HepG2 (cell line): ENCODE results near the gene PRSS8. TPM values are rescaled to one million over a fixed set of nuclear protein-coding genes. Genes with fewer than 3 reads are reported as not detected.

Source experiments
- GTF2F1 ChIP-seq: fragments of 150-350 bp; IDR thresholded peaks from 2 replicates; pipeline ENCODE4 v1.6.1; 2014; ENCODE audit warnings: low read length
- JARID2 ChIP-seq: sonication (generic); formaldehyde crosslinking; IDR thresholded peaks from 2 replicates; pipeline ENCODE4 v1.8.1; 2023; ENCODE audit warnings: missing genetic modification reagents, inconsistent platforms; ENCODE audit not compliant: insufficient replicate concordance
- KDM5B ChIP-seq: sonication (generic); formaldehyde crosslinking; IDR thresholded peaks from 2 replicates; pipeline ENCODE4 v1.4.0; 2020; ENCODE audit warnings: missing genetic modification reagents, mild to moderate bottlenecking, borderline replicate concordance
- POGZ ChIP-seq: sonication (generic); formaldehyde crosslinking; IDR thresholded peaks from 2 replicates; pipeline ENCODE4 v1.4.0; 2020; ENCODE audit warnings: mild to moderate bottlenecking, missing genetic modification reagents
- POLR2G ChIP-seq: fragments of 200-400 bp; formaldehyde crosslinking; IDR thresholded peaks from 2 replicates; pipeline ENCODE4 v1.6.1; 2018; ENCODE audit warnings: mild to moderate bottlenecking, low read depth, low read length, moderate library complexity
- RORA ChIP-seq: sonication (generic); formaldehyde crosslinking; IDR thresholded peaks from 2 replicates; pipeline ENCODE4 v1.5.0; 2020; ENCODE audit warnings: mild to moderate bottlenecking, missing genetic modification reagents, moderate library complexity
- SRF ChIP-seq: IDR thresholded peaks from 2 replicates; pipeline ENCODE4 v1.6.1; 2011; ENCODE audit warnings: mild to moderate bottlenecking, low read depth, low read length, moderate library complexity
- TCF12 ChIP-seq, 2 experiments: fragments of 450-650 bp in 1 of 2; sonication (generic) in 1 of 2; formaldehyde crosslinking in 1 of 2; IDR thresholded peaks; 2 replicates each; pipeline versions ENCODE4 v1.6.1 to v1.8.0; 2017 to 2022; ENCODE audit warnings: antibody characterized with exemption in 1 of 2, mild to moderate bottlenecking in 1 of 2, missing genetic modification reagents in 1 of 2, moderate library complexity in 1 of 2
- XBP1 ChIP-seq: sonication (generic); formaldehyde crosslinking; IDR thresholded peaks from 2 replicates; pipeline ENCODE4 v1.5.0; 2020; ENCODE audit warnings: missing genetic modification reagents
- ZNF180 ChIP-seq: sonication (generic); formaldehyde crosslinking; IDR thresholded peaks from 2 replicates; pipeline ENCODE4 v1.4.0; 2020; ENCODE audit warnings: low read depth, missing genetic modification reagents, borderline replicate concordance
- ZNF205 ChIP-seq: IDR thresholded peaks from 2 replicates; pipeline ENCODE4 v1.6.1; 2018; ENCODE audit warnings: missing biosample characterization, missing genetic modification reagents
- ZNF253 ChIP-seq: sonication (generic); formaldehyde crosslinking; IDR thresholded peaks from 2 replicates; pipeline ENCODE4 v1.8.0; 2022; ENCODE audit warnings: mild to moderate bottlenecking, missing genetic modification reagents, borderline replicate concordance
- polyA plus RNA-seq, 8 experiments: library from polyadenylated mRNA; depleted of rRNA in 3 of 8; stranded (reverse) in 7 of 8; unstranded in 1 of 8; fragments of >200 nt; fragmentation: Illumina TruSeq in 4 of 8; extraction: Trizol in 4 of 8; gene quantifications; 2 replicates each; pipeline versions ENCODE4 v1.2.1 to v1.2.3, GENCODE V29; 2011 to 2016; ENCODE audit warnings: low read depth in 4 of 8, missing spikeins in 1 of 8, mixed read lengths in 1 of 8; ENCODE audit not compliant: insufficient read depth in 1 of 8
- total RNA-seq, 5 experiments: library from RNA; depleted of rRNA; stranded (reverse); fragments of >200 nt; fragmentation: Illumina TruSeq; extraction: Trizol; gene quantifications; 2 replicates each; pipeline ENCODE4 v1.2.3, GENCODE V29; 2016; ENCODE audit warnings: low read depth in 1 of 5
- TF ChIP-seq, protein P1 (sequence below): sonication (generic); formaldehyde crosslinking; IDR thresholded peaks from 2 replicates; pipeline ENCODE4 v1.5.0; 2020; ENCODE audit warnings: missing genetic modification reagents
- TF ChIP-seq, protein P2 (sequence below): sonication (generic); formaldehyde crosslinking; IDR thresholded peaks from 2 replicates; pipeline ENCODE4 v1.4.0; 2020; ENCODE audit warnings: missing genetic modification reagents
- TF ChIP-seq, protein P3 (sequence below): IDR thresholded peaks from 2 replicates; pipeline ENCODE4 v1.6.1; 2016; ENCODE audit warnings: low read depth, control low read depth
- TF ChIP-seq, protein P4 (sequence below): conservative IDR thresholded peaks from 2 replicates; pipeline ENCODE4 v1.6.1; 2018; ENCODE audit warnings: missing genetic modification reagents

The PRSS8 gene
- total and polyA plus RNA-seq, 2 of the 13 experiments (the other 11 are each of a cell fraction or from before 2014, with no cell fraction given), result 2.6 to 7.2 TPM

DNA sequence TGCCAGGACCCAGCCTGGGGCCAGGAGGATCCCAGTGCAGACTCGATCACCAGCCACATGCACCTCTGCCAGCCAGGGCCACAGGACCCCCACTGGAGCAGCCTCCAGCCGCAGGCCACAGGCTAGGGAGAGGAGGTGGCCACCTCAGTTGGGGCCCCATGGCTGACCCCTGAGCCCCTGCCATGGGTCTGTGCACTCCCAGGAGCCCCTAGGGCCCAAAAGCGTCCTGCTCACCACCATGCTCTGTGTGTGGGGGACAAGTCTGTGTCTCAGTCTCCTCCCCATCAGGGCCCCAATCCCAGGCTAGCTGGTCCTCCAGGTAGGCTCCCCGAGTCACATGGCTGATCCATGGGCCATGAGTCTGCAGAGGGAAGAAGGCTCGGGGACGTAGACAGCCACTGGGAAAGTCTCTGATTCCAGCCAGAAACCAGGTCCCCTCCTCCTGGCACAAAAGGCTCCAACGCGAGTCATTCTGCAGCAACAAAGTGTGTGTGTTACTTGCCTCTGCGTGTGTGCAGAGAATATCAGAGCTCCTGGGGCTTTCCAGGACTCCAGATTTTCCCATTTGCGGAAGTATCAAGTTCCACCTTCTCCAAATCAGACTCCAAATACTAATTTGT is 6.1 kb upstream of the PRSS8 start (continued):
- TF ChIP-seq POGZ (CRISPR knock-in tag), result no peak; the same call in 1 of the 2 replicates
- TF ChIP-seq KDM5B (CRISPR knock-in tag), result 0 out of 2 replicates have a peak, but pooled peaks have one; percentile 1
- TF ChIP-seq, protein P1, sequence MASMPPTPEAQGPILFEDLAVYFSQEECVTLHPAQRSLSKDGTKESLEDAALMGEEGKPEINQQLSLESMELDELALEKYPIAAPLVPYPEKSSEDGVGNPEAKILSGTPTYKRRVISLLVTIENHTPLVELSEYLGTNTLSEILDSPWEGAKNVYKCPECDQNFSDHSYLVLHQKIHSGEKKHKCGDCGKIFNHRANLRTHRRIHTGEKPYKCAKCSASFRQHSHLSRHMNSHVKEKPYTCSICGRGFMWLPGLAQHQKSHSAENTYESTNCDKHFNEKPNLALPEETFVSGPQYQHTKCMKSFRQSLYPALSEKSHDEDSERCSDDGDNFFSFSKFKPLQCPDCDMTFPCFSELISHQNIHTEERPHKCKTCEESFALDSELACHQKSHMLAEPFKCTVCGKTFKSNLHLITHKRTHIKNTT (CRISPR knock-in tag), result 0 out of 2 replicates have a peak, but pooled peaks have one; percentile 43
- TF ChIP-seq SRF, result no peak
- TF ChIP-seq, protein P2, sequence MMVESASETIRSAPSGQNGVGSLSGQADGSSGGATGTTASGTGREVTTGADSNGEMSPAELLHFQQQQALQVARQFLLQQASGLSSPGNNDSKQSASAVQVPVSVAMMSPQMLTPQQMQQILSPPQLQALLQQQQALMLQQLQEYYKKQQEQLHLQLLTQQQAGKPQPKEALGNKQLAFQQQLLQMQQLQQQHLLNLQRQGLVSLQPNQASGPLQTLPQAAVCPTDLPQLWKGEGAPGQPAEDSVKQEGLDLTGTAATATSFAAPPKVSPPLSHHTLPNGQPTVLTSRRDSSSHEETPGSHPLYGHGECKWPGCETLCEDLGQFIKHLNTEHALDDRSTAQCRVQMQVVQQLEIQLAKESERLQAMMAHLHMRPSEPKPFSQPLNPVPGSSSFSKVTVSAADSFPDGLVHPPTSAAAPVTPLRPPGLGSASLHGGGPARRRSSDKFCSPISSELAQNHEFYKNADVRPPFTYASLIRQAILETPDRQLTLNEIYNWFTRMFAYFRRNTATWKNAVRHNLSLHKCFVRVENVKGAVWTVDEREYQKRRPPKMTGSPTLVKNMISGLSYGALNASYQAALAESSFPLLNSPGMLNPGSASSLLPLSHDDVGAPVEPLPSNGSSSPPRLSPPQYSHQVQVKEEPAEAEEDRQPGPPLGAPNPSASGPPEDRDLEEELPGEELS (CRISPR knock-in tag), result no peak
- TF ChIP-seq POLR2G, result no peak; the same call in none of the 2 replicates
- TF ChIP-seq ZNF180 (CRISPR knock-in tag), result no peak
- TF ChIP-seq TCF12 (IDR thresholded peaks at IDR 0.05), result no peak
- no peak for TF ChIP-seq TCF12 (CRISPR knock-in tag; IDR thresholded peaks at IDR 0.05)
- TF ChIP-seq, protein P3, sequence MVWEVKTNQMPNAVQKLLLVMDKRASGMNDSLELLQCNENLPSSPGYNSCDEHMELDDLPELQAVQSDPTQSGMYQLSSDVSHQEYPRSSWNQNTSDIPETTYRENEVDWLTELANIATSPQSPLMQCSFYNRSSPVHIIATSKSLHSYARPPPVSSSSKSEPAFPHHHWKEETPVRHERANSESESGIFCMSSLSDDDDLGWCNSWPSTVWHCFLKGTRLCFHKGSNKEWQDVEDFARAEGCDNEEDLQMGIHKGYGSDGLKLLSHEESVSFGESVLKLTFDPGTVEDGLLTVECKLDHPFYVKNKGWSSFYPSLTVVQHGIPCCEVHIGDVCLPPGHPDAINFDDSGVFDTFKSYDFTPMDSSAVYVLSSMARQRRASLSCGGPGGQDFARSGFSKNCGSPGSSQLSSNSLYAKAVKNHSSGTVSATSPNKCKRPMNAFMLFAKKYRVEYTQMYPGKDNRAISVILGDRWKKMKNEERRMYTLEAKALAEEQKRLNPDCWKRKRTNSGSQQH (CRISPR knock-in tag), result 0 out of 2 replicates have a peak, but pooled peaks have one; percentile 58
- no peak for TF ChIP-seq ZNF205 (CRISPR knock-in tag)
- TF ChIP-seq RORA (CRISPR knock-in tag), result no peak
- TF ChIP-seq, protein P4, sequence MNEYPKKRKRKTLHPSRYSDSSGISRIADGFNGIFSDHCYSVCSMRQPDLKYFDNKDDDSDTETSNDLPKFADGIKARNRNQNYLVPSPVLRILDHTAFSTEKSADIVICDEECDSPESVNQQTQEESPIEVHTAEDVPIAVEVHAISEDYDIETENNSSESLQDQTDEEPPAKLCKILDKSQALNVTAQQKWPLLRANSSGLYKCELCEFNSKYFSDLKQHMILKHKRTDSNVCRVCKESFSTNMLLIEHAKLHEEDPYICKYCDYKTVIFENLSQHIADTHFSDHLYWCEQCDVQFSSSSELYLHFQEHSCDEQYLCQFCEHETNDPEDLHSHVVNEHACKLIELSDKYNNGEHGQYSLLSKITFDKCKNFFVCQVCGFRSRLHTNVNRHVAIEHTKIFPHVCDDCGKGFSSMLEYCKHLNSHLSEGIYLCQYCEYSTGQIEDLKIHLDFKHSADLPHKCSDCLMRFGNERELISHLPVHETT (CRISPR knock-in tag), result no peak
- TF ChIP-seq GTF2F1, result no peak
- no peak for TF ChIP-seq XBP1 (CRISPR knock-in tag)
- TF ChIP-seq JARID2 (CRISPR knock-in tag), result no peak
- TF ChIP-seq ZNF253 (CRISPR knock-in tag), result no peak
